HG02759 (cell line): ENCODE measurements around the gene ZNF780A.
A peak's percentile ranks its signal among the peaks of the same experiment; 100 is the strongest.
"Not testable (repeated sequence)": the region's sequence is repeated elsewhere in the genome, so short reads cannot be mapped to it uniquely, and the experiment has no call there.

ENCODE experiments used
- ATAC-seq: cut with Tn5 transposase; IDR thresholded peaks from one replicate; pipeline ENCODE4 v1.9.1; 2021; ENCODE audit warnings: mild to moderate bottlenecking, moderate library complexity; ENCODE audit not compliant: unreplicated experiment

Gene ZNF780A

GRCh38 chr19:40088299-40089047 lies 2.3 kb downstream of the ZNF780A start:
- ATAC-seq: no peak

- ATAC-seq: no peak
These were observed 5.8 kb downstream of the ZNF780A start for GRCh38 chr19:40084948-40085347.

GRCh38 chr19:40081411-40081810 lies 9.3 kb downstream of the ZNF780A start:
- no peak for ATAC-seq

GRCh38 chr19:40080289-40080688 lies 10.5 kb downstream of the ZNF780A start:
- no peak for ATAC-seq

- ATAC-seq: no peak
These were observed 12.4 kb downstream of the ZNF780A start for GRCh38 chr19:40078377-40078776.

- ATAC-seq: no peak
These were observed 20.7 kb downstream of the ZNF780A start for GRCh38 chr19:40070058-40070457.

GRCh38 chr19:40059624-40060023 lies 31.1 kb downstream of the ZNF780A start:
- ATAC-seq: no peak

GRCh38 chr19:40057166-40057565 lies 33.6 kb downstream of the ZNF780A start:
- no peak for ATAC-seq

GRCh38 chr19:40056505-40056904 lies 34.2 kb downstream of the ZNF780A start:
- ATAC-seq: no peak

- ATAC-seq: peak; percentile 81
These were observed 34.8 kb downstream of the ZNF780A start, which contains the start of gene ZNF780B for GRCh38 chr19:40055832-40056504. TSS of gene ZNF780B (minus strand) at chr19:40056231. CDS start at chr19:40050332, 5,899 bp downstream.

GRCh38 chr19:40055049-40055448 lies 35.7 kb downstream of the ZNF780A start:
- ATAC-seq: no peak

- ATAC-seq: no peak
These were observed 36.1 kb downstream of the ZNF780A start for GRCh38 chr19:40054632-40055031.

- ATAC-seq: no peak
These were observed 37.3 kb downstream of the ZNF780A start for GRCh38 chr19:40053491-40053890.

GRCh38 chr19:40041718-40042117 lies 49.0 kb downstream of the ZNF780A start:
- not testable (repeated sequence) for ATAC-seq

GRCh38 chr19:40038047-40038446 lies 52.7 kb downstream of the ZNF780A start:
- not testable (repeated sequence) for ATAC-seq

GRCh38 chr19:40035996-40036395 lies 54.7 kb downstream of the ZNF780A start:
- ATAC-seq: no peak

GRCh38 chr19:40033989-40034560 lies 56.7 kb downstream of the ZNF780A start:
- no peak for ATAC-seq

- ATAC-seq: no peak
These were observed 64.2 kb downstream of the ZNF780A start for GRCh38 chr19:40026597-40026970.

GRCh38 chr19:40025938-40026596 lies 64.7 kb downstream of the ZNF780A start:
- no peak for ATAC-seq

- ATAC-seq: no peak
These were observed 66.8 kb downstream of the ZNF780A start for GRCh38 chr19:40023969-40024368.
